GM19455 (cell line): ENCODE measurements around the gene LPP.

Experiments used
- ATAC-seq: cut with Tn5 transposase; IDR thresholded peaks from one replicate; pipeline ENCODE4 v1.9.1; 2021; ENCODE audit not compliant: unreplicated experiment

LPP gene

DNA sequence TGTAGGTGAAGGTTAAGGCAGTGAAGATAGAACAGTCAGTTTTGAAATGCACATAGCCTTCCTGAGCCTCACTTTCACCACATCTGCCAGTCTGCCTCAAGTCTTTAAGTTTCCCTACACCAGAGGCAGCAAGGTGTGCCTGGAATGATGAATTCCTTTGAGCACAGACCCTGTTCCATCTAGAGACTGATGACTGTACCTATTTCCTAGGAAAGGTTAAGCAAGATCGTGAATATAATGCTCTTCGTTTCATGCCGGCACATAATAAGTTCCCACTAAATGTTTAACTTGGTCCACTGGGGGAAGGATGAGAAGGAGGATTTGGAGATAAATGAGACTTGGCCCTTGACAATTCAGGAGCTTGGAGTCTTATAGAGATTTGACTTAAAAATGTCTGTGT, 141.9 kb downstream of the LPP start:
- ATAC-seq = no peak

DNA sequence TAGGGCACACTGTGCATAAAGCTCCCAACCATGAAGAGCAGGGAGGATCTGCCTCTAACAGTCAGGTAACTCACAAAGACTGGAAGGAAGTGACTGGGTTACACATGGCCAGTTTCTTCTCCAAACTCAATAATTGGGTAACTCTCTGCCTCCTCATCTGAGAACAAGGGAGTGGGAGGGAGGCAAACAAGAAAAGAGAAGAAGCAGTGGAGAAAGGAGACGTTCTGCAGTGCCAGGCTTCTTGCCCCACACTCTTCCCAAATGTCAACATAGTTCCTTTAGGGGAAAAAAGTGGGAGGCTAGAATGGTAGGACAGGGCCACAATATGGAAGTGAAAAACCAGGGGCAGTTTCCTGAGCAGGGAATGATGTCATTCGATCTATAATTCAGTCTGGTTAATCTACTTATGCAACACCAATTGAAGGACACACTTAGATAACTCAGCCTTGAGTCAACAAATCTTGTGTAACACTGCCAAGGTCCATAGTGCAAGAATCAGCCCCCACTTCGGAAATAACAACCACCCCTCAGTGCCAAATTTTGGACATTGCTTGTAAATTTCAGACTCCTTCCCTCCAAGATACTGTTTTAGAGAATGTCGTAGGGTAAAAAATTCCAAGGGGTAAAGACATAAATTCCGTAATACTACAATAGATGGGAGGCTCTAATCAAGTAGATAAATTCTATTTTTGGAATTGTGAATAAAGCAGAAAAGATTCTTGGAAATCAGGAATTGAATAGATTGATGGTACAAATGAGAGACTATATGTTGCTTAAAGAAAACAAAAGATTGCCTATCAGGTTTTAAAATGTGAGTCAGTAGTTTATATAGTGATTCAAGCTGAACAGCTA, 143.0 kb downstream of the LPP start:
- ATAC-seq = no peak

GRCh38 chr3:188298585-188298984, 144.6 kb downstream of the LPP start:
- ATAC-seq = no peak

- no peak for ATAC-seq
These were observed 145.1 kb downstream of the LPP start for GRCh38 chr3:188299068-188299467.

GRCh38 chr3:188299708-188300107, 145.8 kb downstream of the LPP start:
- ATAC-seq = no peak

DNA sequence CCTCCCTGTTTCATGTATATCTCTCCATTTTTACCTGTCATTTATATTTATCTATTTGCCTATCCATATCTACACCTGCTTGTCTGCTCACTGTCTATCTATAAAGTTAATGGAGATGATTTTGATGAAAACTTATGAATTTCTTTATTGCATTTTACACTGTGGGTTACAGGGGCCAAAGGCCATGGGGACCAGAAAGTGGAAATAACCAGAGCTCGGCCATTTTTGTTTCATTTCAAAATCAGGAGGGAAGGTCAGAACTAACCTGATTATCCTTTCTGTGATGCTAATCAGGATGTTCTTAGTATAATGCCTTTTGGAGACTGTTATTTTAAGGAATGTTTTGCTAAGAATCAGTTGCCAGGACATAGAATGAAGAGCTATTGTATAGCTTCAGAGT, 147.2 kb downstream of the LPP start:
- no peak for ATAC-seq

DNA sequence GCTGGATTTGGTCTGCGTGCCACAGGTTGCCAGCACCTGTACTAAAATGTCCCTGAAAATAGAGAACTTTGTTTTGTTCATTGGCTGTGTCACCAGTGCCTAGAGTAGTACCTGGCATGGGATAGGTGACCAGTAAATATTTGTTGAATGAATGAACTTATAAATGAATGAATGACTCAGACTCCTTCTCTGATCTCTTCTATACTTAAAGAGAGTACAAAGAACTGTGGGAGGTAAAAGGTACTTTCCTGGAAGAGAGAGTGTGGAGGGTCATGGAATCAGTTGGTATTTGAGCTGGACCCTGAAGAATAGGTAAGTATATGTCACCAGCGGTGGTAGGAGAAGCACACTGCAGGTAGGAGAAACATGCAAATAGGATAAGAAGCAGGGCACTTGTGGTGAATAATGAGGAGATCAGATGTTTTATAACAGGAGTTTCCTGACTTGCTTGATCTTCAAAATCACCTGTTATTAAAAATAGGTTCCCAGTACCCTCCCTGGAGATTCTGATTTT, 149.4 kb downstream of the LPP start:
- ATAC-seq = no peak

DNA sequence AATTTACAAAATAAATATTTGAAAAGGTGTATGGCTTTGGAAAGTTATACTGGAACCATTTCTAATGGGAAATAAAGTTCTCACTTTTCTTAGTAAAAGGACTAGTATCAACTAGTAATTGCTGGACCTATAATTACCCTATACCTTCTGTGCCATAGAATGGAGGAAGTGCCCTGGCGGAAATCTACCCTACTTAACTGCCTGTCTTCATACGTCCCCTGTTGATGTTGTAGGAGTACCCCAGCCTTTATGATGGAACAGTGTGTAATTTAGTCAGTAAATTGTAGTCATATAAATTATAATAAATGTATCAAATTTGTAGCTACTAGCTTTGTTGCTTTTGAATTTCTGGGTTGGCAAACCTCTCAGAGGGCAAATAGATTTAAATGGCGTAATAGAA, 149.9 kb downstream of the LPP start:
- no peak for ATAC-seq

DNA sequence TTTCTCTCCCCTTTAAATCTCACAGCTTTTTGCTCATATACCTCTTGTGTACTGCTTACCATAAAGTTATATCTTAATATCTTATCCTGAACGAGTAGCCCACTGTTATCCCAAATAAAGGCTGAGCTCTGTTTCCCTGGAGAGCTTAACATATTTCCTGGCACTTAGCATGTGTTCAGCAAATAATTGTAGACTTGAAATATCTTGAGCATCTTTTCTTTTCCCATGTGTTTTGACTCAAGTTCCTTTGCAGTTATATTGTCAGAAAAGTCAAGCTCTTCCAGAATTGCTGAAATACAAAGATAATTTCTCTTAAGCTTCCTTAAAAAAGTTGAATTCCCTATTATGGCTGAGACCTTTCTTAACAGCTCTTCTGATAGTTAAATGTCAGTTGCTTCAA, 150.5 kb downstream of the LPP start:
- no peak for ATAC-seq

DNA sequence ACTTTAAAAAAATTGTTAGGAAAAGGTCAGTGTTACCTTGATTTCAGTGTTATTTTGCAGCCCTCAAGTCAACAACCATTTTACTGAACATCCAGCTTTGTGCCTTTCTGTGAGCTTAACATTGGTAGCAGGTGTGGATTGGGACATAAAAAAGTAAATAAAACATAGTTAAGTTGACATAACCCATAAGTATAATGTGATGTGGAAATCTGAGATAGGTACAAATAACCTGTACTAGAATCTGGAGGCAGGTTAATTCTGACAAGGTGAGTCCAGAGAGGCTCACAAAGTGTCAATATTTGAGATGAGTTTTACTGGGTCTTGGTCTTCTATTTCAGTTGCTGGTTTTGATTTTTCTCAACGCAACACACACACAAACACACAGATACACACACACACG, 151.3 kb downstream of the LPP start:
- no peak for ATAC-seq

DNA sequence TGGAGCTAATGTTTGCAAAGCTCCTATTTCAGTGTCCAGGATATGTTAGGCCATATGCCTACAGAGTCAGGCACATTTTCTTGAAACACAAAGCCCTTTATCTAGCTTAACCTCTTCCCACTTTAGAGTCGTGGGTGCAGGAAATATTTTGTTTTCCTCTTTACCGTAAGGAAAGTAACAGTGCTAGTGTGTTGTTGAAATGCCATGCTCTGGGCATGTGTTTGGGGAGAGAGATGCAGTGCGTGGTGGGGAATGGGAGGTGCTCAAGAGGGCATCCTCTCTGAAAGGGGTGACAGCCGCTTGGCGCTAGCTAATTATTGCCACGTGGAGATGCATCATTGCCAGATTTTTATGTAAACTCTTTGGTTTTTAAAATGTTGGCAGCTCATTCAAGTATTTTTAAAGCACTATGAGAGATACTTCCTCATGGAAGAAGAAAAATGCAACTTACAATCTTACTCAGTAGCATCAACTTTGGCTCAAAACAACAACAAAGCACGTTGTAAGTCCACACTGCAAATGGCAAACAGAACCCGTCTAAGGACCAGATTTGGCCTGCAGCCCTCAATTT, 152.6 kb downstream of the LPP start:
- ATAC-seq = no peak

DNA sequence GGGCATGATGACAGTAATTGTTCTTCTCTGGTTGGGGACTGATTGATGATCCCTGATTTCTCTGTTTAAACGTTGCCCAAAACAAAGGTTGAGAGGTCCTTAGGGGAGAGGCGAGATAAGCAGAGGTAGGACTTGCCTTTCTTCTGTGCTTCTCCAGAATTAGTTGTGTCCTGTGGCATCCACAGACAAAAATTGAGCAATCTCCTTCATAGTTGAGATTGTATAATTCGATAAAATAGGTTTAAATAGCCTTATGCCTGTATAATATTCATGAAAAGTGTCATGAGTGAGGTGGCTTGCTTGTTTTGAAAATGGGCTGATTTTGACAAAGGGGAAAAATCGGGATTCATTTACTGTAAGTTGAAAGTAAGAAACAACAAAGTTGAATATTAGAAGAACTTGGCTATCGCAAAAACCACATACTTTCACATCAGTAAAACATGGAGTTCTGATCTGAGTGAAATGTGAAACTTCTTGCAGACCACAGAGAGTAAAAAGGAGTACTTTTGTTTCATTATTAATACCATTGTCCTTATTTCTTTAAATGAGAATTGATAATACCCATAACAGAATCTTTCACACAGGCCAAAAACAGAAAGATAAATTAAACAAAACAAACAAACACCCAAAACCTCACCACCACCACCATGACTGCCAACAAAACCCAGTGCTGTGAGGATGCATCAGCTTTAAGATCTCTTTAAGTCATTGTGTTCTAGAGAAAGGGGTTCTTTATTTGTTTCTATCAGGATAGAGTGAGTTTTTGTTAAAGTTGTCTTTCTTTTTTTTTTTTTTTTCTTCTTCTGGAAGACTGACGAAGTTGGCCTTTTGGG, 155.7 kb downstream of the LPP start:
- peak; percentile 97 for ATAC-seq

DNA sequence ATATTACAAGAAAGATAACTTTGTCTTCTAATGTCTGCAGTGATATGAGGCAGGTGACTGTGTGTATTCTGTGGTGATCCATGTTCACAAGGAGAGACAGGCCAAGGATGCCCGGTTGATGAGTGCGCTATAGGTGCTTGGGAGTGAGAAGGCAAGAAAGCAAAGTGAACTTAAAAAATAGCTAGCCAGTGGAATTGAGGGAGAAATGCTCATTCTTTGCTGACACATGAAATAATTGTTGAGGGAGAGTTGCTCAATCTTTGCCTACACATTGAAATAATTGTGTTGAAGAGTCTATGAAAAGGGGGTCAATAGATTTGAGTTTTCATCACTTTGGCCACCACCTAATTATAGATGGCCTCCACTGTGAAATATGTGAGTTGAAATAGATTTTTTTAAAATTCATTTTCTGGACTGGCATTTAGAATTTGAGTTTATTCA, 156.3 kb downstream of the LPP start:
- ATAC-seq = no peak

- ATAC-seq = no peak
These were observed 161.6 kb downstream of the LPP start for GRCh38 chr3:188315553-188315952.

- ATAC-seq = no peak
These were observed 162.2 kb downstream of the LPP start for GRCh38 chr3:188316021-188316722.

- no peak for ATAC-seq
These were observed 162.7 kb downstream of the LPP start for GRCh38 chr3:188316723-188317070.

DNA sequence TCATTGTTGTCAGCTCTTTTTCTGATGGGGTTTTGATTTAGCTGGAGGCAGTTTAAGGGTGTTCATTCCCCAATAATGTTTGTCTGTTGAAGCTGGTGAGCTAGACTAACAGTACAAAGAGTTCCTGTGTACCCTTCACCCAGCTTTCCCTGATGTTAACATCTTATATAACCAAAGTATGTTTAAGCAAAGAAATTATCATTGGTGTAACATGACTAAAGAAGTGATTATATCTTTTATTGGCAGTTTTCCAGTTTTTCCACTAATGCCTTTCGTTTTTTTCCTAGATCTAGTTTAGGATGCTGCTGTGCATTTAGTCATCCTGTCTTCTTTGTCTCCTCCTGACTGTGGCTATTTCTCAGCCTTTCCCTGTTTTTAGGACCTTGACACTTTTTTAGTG, 165.6 kb downstream of the LPP start:
- ATAC-seq = no peak

DNA sequence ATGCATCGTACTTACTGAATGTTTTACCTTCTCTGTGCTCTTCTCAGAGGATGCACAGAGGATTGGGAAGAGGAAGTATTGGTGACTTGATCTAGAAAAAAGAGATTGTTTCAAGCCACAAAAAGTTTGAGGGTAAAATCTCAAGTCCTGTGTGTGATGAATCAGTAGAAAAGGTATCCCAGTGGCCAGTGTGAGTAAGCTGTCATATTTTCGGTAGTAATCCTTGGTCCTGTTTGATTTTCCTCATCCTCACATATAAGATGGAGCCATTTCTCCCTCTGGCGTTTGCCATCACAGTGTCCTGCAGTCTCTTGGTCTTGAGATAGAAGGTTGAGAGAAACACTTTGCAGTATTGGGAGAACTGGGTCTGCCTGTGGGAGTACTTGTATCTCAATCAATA, 166.8 kb downstream of the LPP start:
- ATAC-seq = no peak

- ATAC-seq = no peak
These were observed 167.3 kb downstream of the LPP start for GRCh38 chr3:188321258-188321657.

- ATAC-seq = no peak
These were observed 168.4 kb downstream of the LPP start for GRCh38 chr3:188322135-188322887.
